GM08714 (cell line): Measurements from ENCODE around the gene FMN1.

ENCODE experiments used
- H3K4me3 ChIP-seq: fragments of 200-500 bp; sonication (Bioruptor generic); 2 replicates; pipeline ENCODE4 v1.5.1; 2014; ENCODE audit warnings: mild to moderate bottlenecking, low read length, inconsistent platforms
- ZNF274 ChIP-seq: IDR thresholded peaks from 2 replicates; pipeline ENCODE4 v1.6.1; 2012; ENCODE audit warnings: mild to moderate bottlenecking, low read depth, low read length

The FMN1 gene

GRCh38 chr15:32872621-32873283 lies 321.8 kb downstream of the FMN1 start:
- no peak for TF ChIP-seq ZNF274
- no peak overlapping the region for H3K4me3 ChIP-seq

DNA sequence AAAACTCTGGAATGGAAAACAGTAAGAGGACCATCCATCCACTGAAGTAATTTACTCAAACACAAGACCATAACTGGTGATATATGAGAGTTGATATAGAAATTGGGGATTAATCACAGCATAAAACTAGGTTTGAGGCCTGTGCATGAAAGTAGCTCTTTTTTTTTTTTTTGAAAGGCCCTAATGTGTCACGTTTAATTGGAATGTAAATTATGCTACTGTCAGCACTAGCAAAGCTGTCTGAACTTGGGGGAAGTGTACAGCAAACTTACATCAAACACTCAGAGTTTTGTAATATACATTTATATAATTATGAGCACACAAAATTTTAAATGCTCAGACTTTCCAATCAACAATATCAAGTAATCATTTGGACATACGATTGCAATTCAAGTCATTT lies 322.6 kb downstream of the FMN1 start:
- no peak overlapping the region for H3K4me3 ChIP-seq
- no peak for TF ChIP-seq ZNF274

DNA sequence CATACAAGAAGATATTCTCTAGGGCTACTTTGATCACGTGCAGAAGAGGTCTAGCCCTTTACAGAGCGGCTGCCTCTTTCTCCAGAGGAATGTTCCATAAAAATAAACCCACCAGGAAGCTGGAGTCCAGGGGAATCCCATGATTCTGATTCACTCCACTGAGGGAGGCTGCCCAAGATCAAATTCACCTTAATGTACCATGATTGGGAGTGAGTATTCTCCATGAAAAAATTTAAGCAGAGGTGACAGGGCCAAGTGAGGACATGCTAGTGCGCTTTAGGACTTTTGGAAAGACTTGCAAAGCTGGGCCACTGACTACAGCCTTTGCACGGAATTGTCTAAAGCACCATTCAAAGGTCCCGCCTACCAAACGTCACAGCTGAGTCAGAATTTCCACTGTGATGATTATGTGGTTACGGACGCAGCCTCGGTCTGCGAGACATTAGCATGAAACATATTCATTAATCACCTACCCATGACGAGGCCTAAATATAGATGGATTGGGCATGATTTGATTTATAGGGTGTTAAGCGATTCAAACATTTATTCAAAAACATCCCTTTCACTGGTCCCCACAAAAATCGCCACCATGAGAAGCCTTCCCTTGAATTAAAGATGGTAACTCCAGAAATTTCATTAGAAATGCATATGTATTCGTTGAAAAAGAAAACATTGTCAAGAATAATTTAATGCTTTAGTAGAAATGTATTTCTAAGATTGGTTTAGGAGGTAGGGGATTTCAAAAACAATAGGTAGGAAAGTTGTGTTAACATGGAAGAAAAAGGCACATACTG lies 324.1 kb downstream of the FMN1 start:
- no peak overlapping the region for H3K4me3 ChIP-seq
- TF ChIP-seq ZNF274 = no peak

GRCh38 chr15:32869776-32870175 lies 324.7 kb downstream of the FMN1 start:
- no peak overlapping the region for H3K4me3 ChIP-seq
- no peak for TF ChIP-seq ZNF274

GRCh38 chr15:32867313-32867626 lies 327.2 kb downstream of the FMN1 start:
- TF ChIP-seq ZNF274 = no peak

GRCh38 chr15:32866454-32867312 lies 327.8 kb downstream of the FMN1 start:
- no peak overlapping the region for H3K4me3 ChIP-seq
- no peak for TF ChIP-seq ZNF274

More at GRCh38 chr15:32867313-32867626, 327.2 kb downstream of the FMN1 start:
- no peak overlapping the region for H3K4me3 ChIP-seq

DNA sequence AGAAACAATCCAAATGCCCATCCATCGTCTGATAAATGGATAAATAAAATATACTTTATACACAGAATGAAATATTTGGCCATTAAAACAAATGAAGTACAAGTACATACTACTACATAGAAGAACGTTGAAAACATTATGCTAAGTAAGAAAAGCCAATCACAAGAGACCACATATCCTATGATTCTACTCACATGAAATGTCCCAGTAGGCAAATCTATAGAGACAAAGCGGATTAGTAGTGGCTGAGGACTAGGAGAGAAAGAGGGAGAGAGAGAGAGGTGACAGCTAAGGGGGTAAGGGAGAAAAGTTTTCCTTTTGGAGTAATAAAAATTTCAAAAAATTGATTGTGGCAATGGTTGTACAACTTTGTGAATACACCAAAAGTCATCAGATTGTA lies 329.7 kb downstream of the FMN1 start:
- no peak overlapping the region for H3K4me3 ChIP-seq
- no peak for TF ChIP-seq ZNF274

- no peak overlapping the region for H3K4me3 ChIP-seq
- no peak for TF ChIP-seq ZNF274
These were observed 330.5 kb downstream of the FMN1 start for GRCh38 chr15:32864051-32864450.

DNA sequence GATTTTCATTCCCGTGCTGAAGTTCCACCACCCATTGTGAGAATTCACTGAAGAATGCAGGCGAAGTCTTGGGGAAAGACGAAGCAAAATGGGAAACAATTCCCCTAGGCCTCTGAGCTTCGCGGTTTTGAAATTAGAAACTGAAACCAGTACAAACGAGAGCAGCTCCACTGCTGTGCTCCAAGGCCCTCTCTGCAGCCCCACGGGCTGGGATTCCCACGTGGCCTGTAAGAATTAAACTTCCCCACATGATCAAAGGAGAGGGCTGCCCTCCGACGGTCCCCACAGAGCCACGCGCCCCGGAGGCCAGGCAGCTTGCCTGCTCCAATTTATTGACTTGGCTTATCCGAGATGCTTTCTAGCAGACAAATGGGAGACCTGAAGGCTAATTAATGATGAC lies 332.8 kb downstream of the FMN1 start:
- no peak overlapping the region for H3K4me3 ChIP-seq
- no peak for TF ChIP-seq ZNF274

DNA sequence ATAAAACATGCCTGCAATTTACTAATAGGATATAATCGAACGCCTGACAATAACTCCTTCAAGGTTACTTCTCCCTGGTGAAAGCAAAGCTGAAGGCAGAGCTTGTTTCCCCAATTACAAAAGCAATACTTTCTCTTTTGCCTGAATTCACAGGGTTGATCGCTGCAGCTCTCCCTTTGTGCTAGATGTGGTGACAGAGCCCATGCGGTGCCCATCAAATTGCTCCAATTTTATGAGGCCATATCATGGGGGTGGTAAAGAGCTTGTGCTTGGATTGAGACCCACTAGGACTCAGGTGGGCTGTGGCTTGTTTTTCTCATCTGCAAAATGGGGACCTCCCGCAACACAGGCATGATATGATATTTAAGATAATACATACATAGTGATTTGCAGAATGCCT lies 333.3 kb downstream of the FMN1 start:
- TF ChIP-seq ZNF274 = no peak
- H3K4me3 ChIP-seq = no peak overlapping the region

DNA sequence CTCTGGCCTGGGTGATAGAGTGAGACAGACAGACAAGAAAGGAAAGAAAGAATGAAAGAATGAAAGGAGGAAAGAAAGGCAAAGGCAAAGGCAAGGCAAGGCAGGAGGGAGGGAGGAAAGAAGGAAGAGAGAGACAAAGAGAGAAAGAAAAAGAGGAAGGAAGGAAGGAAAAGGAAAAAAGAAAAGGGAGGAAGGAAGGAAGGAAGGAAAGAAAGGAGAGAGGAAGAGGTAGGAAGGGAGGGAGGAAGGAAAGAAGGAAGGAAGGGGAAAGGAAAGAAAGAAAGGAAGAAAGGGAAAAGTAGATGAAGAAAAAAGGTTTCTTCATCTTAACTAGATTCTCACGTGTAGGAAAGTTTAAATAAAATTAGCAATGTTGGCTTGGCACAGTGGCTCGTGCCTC lies 334.5 kb downstream of the FMN1 start:
- no peak for TF ChIP-seq ZNF274
- H3K4me3 ChIP-seq = no peak overlapping the region

- no peak overlapping the region for H3K4me3 ChIP-seq
- TF ChIP-seq ZNF274 = no peak
These were observed 335.3 kb downstream of the FMN1 start for GRCh38 chr15:32859251-32859650.

DNA sequence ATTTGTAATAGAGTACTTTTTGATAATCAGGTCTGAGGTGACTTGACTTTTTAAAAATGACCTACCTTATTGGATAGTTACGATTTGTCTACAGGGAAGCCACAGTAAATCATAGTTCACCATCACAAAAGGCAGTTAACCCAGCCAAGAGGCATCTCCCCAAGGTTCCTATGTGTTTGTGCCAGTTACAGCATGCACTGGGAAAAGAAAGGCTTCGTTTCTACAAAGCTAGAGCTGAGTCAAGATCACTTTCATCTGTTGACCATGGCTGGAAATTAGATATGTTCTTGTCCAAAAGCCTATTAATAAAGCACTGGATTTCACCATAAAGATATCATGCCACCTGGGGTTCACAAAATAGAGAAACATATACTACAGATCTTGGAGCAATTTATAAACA lies 336.8 kb downstream of the FMN1 start:
- H3K4me3 ChIP-seq = no peak overlapping the region
- TF ChIP-seq ZNF274 = no peak

DNA sequence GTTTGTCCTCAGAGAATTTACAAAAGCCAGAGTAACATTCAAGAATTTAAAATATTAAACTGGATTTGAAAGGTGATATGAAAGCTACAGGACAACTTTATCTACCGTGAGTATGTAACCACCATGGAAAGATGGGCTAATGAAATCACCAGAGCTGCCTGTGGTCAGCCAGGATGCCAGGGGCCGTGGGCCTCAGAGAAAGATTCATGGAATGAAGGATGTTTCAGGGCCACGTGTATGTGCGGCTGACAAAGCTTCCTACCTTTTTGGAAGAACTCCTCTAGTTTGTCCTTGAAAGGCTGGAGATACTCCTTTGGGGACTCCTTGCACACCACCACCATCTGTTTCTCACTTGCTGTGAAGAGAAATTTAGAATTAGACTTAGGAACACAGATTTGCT lies 337.8 kb downstream of the FMN1 start:
- no peak for TF ChIP-seq ZNF274
- H3K4me3 ChIP-seq = no peak overlapping the region

DNA sequence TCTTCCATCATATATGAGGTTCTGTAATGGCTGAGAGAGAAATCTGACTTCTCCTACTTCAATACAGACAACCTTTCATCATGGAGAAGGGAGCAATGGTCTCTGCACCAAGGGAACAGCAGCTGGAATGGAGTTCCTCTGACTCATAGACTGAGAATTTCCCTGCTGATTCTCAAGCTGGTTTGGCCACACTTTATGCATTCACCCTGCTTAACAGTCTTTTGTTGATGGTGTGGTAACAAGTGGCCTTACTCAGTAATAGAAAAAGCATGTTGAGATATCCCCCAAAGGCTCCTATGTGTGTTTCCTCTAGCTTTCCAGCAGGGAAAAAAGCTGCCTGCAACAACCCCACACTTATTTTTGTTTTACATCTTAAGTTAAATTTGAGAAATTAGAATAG lies 338.6 kb downstream of the FMN1 start:
- H3K4me3 ChIP-seq = no peak overlapping the region
- no peak for TF ChIP-seq ZNF274

- H3K4me3 ChIP-seq = no peak overlapping the region
- no peak for TF ChIP-seq ZNF274
These were observed 340.9 kb downstream of the FMN1 start for GRCh38 chr15:32853592-32853991.
